Thoracic aorta (tissue), 2 donors: ENCODE data around the gene PIK3C2G. TPM values are rescaled to one million over a fixed set of nuclear protein-coding genes. Genes with fewer than 3 reads are reported as not detected.

Source experiments
- ATAC-seq: fragments of 150-250 bp; one replicate; pipeline ENCODE4 v1.8.0; 2017; ENCODE audit warnings: low read depth; ENCODE audit not compliant: insufficient number of reproducible peaks, low FRiP score
- DNase-seq: peaks from one replicate; pipeline ENCODE4 v3.0.0-alpha.2; 2020; ENCODE audit warnings: low spot score
- H3K27ac ChIP-seq, 2 donors: fragments of 200-600 bp; sonication (generic); 1 replicate in 1 of 2; 2 replicates in 1 of 2; pipeline ENCODE4 v1.5.1; 2016; ENCODE audit warnings: mild to moderate bottlenecking in 2 of 2, moderate library complexity in 2 of 2
- H3K27me3 ChIP-seq: fragments of 200-600 bp; sonication (generic); replicated peaks from 2 replicates; pipeline ENCODE4 v1.6.0; 2016; ENCODE audit warnings: mild to moderate bottlenecking; ENCODE audit not compliant: insufficient read depth
- H3K36me3 ChIP-seq: fragments of 200-600 bp; sonication (generic); one replicate; pipeline ENCODE4 v1.5.1; 2016
- H3K4me1 ChIP-seq, 2 donors: fragments of 200-600 bp; sonication (generic); 1 replicate in 1 of 2; 2 replicates in 1 of 2; pipeline versions ENCODE4 v1.5.1 to v1.6.0; 2016; ENCODE audit warnings: low read depth in 2 of 2, mild to moderate bottlenecking in 1 of 2; ENCODE audit not compliant: control insufficient read depth in 1 of 2
- H3K4me3 ChIP-seq: fragments of 200-600 bp; sonication (generic); 2 replicates; pipeline ENCODE4 v1.5.1; 2016; ENCODE audit warnings: mild to moderate bottlenecking
- H3K9me3 ChIP-seq: fragments of 200-600 bp; sonication (generic); 2 replicates; pipeline ENCODE4 v1.5.1; 2016
- total RNA-seq, 2 donors: library from RNA; depleted of rRNA; stranded (reverse); fragments of >200 nt; gene quantifications; one replicate each; pipeline versions ENCODE4 v1.1.0 to v1.2.3, GENCODE V29; 2016
- TF ChIP-seq, protein P1 (sequence below): fragments of 200-600 bp; sonication (generic); IDR thresholded peaks from one replicate; pipeline ENCODE4 v1.5.1; 2019; ENCODE audit warnings: antibody characterized with exemption

Gene PIK3C2G
- total RNA-seq, 2 donors from 2014 or later = not detected

DNA sequence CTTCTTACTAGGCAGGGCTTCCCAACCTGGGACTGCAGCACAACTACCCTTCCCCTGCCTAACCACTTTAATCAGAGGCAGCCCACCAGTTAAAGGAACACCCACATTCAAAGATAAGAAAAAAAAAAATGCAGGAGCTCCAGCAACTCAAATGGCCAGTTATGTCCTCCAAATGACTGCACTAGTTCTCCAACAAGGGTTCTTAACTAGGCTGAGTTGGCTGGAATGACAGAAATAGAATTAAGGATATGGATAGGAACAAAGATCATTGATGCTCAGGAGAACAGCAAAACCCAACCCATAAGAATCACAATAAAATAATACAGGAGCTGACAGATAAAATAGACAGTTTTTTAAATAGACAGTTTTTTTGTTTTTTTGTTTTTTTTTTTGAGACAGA, 322.3 kb downstream of the PIK3C2G start:
- H3K27ac ChIP-seq = no peak overlapping the region
- H3K36me3 ChIP-seq = no peaks in the 10 kb centered on the region
- no peak for DNase-seq
- H3K27me3 ChIP-seq = no peaks in the 10 kb centered on the region
- no peaks in the 10 kb centered on the region for H3K9me3 ChIP-seq
- H3K4me1 ChIP-seq = no peaks in the 10 kb centered on the region
- ATAC-seq = no peak
- TF ChIP-seq, protein P1, sequence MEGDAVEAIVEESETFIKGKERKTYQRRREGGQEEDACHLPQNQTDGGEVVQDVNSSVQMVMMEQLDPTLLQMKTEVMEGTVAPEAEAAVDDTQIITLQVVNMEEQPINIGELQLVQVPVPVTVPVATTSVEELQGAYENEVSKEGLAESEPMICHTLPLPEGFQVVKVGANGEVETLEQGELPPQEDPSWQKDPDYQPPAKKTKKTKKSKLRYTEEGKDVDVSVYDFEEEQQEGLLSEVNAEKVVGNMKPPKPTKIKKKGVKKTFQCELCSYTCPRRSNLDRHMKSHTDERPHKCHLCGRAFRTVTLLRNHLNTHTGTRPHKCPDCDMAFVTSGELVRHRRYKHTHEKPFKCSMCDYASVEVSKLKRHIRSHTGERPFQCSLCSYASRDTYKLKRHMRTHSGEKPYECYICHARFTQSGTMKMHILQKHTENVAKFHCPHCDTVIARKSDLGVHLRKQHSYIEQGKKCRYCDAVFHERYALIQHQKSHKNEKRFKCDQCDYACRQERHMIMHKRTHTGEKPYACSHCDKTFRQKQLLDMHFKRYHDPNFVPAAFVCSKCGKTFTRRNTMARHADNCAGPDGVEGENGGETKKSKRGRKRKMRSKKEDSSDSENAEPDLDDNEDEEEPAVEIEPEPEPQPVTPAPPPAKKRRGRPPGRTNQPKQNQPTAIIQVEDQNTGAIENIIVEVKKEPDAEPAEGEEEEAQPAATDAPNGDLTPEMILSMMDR = no peak
- H3K4me3 ChIP-seq = no peak overlapping the region

GRCh38 chr12:18586581-18586980, 325.3 kb downstream of the PIK3C2G start:
- no peaks in the 10 kb centered on the region for H3K4me1 ChIP-seq
- no peaks in the 10 kb centered on the region for H3K9me3 ChIP-seq
- no peaks in the 10 kb centered on the region for H3K36me3 ChIP-seq
- no peak for DNase-seq
- no peak overlapping the region for H3K4me3 ChIP-seq
- no peak overlapping the region for H3K27ac ChIP-seq
- no peaks in the 10 kb centered on the region for H3K27me3 ChIP-seq
- TF ChIP-seq, protein P1 = no peak
- ATAC-seq = no peak

DNA sequence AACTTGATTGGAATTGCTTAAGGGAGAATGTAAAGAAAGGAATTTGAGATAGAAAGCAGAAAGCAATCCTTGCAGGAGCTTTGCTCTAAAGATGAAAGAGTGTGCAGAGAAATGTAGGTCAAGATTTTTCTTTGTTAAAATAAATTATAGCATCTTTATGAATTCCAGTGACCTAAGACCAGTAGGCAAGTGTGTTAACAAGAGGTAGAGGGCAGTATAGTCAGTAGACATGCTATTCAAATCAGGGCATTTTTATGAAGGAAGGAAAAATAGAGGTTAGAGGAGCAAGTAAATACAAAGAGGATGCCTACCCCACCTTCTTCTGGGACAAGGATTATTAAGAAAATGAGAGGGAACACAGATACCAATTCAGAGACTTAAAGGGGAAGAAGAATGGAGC, 328.0 kb downstream of the PIK3C2G start:
- DNase-seq = no peak
- Histone ChIP-seq H3K4me3 (no peak overlapping the region), H3K4me1 (no peaks in the 10 kb centered on the region), H3K9me3 (no peaks in the 10 kb centered on the region), H3K27me3 (no peaks in the 10 kb centered on the region), H3K27ac (no peak overlapping the region), H3K36me3 (no peaks in the 10 kb centered on the region)
- ATAC-seq = no peak
- TF ChIP-seq, protein P1 = no peak

DNA sequence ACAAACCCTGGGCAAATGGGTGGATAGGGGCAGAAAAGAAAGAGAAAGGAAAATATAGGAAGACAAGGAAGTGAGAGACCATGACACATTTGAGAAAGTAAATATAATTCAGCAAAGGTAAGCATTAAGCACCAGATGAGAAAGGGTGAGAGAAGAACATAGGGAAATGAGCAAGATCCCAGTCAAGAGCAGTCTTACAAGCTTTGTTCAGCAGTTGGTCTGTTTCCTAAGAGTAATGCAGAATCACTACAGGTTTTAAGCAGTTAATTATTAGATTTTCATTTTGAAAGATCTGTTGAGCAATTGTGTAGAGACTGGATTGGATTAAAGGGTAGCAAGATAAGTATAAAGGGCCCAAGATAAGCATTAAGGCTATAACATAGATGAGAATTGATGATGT, 330.2 kb downstream of the PIK3C2G start:
- no peak for DNase-seq
- no peaks in the 10 kb centered on the region for H3K4me1 ChIP-seq
- TF ChIP-seq, protein P1 = no peak
- no peak overlapping the region for H3K4me3 ChIP-seq
- ATAC-seq = no peak
- no peaks in the 10 kb centered on the region for H3K27me3 ChIP-seq
- no peaks in the 10 kb centered on the region for H3K9me3 ChIP-seq
- no peaks in the 10 kb centered on the region for H3K36me3 ChIP-seq
- H3K27ac ChIP-seq = no peak overlapping the region

DNA sequence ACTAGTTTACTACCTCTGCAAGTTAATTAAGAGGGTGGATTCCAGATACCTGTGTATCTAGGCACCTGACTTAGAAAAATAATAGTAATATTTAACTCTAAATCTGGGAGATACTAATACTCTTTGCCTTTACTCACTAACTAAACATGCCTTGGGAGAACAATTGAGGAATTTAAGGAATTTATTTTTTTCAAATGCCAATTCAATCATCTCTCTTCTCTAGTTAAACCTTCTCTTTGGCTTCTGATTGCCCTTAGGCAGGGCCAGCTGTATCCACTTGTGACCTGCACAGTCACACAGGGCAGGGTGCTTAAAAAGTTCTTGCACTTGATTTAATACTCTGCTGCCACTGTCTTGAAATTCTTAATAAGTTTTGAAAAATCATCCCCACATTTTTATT, 334.1 kb downstream of the PIK3C2G start:
- DNase-seq = no peak
- no peak for ATAC-seq
- Histone ChIP-seq H3K9me3 (no peaks in the 10 kb centered on the region), H3K4me1 (no peaks in the 10 kb centered on the region), H3K27me3 (no peaks in the 10 kb centered on the region), H3K4me3 (no peak overlapping the region), H3K36me3 (no peaks in the 10 kb centered on the region), H3K27ac (no peak overlapping the region)
- TF ChIP-seq, protein P1 = no peak
